Type B pancreatic cell (in vitro differentiated cells): ENCODE data around the gene SSX3. TPM values are rescaled to one million over a fixed set of nuclear protein-coding genes. Genes with fewer than 3 reads are reported as not detected.

Source experiments
- DNase-seq: peaks from one replicate; pipeline ENCODE4 v3.0.0; 2021; ENCODE audit warnings: mixed read lengths; ENCODE audit not compliant: unreplicated experiment; ENCODE audit errors: extremely low spot score
- H3K27ac Mint-ChIP-seq: 2 replicates; pipeline ENCODE4 v1.8.0; 2021; ENCODE audit warnings: mild to moderate bottlenecking, mixed read lengths
- H3K27me3 Mint-ChIP-seq: 2 replicates; pipeline ENCODE4 v1.8.0; 2021; ENCODE audit warnings: mixed read lengths
- H3K36me3 Mint-ChIP-seq: 2 replicates; pipeline ENCODE4 v1.8.0; 2021; ENCODE audit warnings: mixed read lengths
- H3K4me1 Mint-ChIP-seq: one replicate; pipeline ENCODE4 v1.8.0; 2021; ENCODE audit warnings: mixed read lengths; ENCODE audit not compliant: unreplicated experiment
- H3K4me3 Mint-ChIP-seq: 2 replicates; pipeline ENCODE4 v1.8.0; 2021; ENCODE audit warnings: mild to moderate bottlenecking, mixed read lengths
- H3K9me3 Mint-ChIP-seq: 2 replicates; pipeline ENCODE4 v1.8.0; 2021; ENCODE audit warnings: mixed read lengths
- CTCF ChIP-seq: fragments of 200-600 bp; sonication (generic); conservative IDR thresholded peaks from 2 replicates; pipeline ENCODE4 v1.5.0; 2021; ENCODE audit warnings: antibody characterized with exemption, mild to moderate bottlenecking
- total RNA-seq: library from RNA; stranded (reverse); gene quantifications from 2 replicates; pipeline ENCODE4 v1.2.1, GENCODE V29; 2021; ENCODE audit warnings: low replicate concordance

SSX3 gene
- total RNA-seq, 1 donor from 2014 or later = not detected

GRCh38 chrX:48306175-48306574 is 50.3 kb downstream of the SSX3 start:
- Mint-ChIP-seq H3K27ac (no peak overlapping the region), H3K4me3 (no peak overlapping the region), H3K4me1 (no peaks in the 10 kb centered on the region), H3K36me3 (no peaks in the 10 kb centered on the region), H3K9me3 (no peaks in the 10 kb centered on the region), H3K27me3 (no peaks in the 10 kb centered on the region)
- no peak for TF ChIP-seq CTCF
- no peak for DNase-seq

Other genes starting within 250 kb of the SSX3 start
- gene SPACA5B, start 226.1 kb downstream of the SSX3 start, total RNA-seq = not detected in 2 replicates
- not detected in 2 replicates for gene SSX5, start 159.9 kb downstream of the SSX3 start, total RNA-seq
- gene SSX1, start 101.3 kb downstream of the SSX3 start, total RNA-seq = not detected in 2 replicates
- gene SSX4, start 26.8 kb upstream of the SSX3 start, total RNA-seq = not detected in 2 replicates
- gene SSX4B, start 55.3 kb upstream of the SSX3 start, total RNA-seq = not detected in 2 replicates
- 1.8 and 4.6 TPM in 2 replicates for gene SLC38A5, start 113.6 kb upstream of the SSX3 start, total RNA-seq
- 35.3 and 46.4 TPM in 2 replicates for gene FTSJ1, start 119.5 kb upstream of the SSX3 start, total RNA-seq
- gene PORCN, start 152.3 kb upstream of the SSX3 start, total RNA-seq = 3.6 and 10.0 TPM in 2 replicates
- 79.8 and 95.9 TPM in 2 replicates for gene EBP, start 165.1 kb upstream of the SSX3 start, total RNA-seq
- gene TBC1D25, start 183.0 kb upstream of the SSX3 start, total RNA-seq = 10.6 and 12.8 TPM in 2 replicates
- 131 and 178 TPM in 2 replicates for gene RBM3, start 217.8 kb upstream of the SSX3 start, total RNA-seq
- 80.2 and 96.1 TPM in 2 replicates for gene WDR13, start 240.8 kb upstream of the SSX3 start, total RNA-seq